GM12874 (cell line): ENCODE measurements around the gene SLC35F3.

Experiments
- CTCF ChIP-seq: IDR thresholded peaks from 2 replicates; pipeline ENCODE4 v1.5.1; 2011; ENCODE audit warnings: low read depth, mild to moderate bottlenecking, control low read depth, low read length, moderate library complexity; ENCODE audit not compliant: insufficient read depth

Gene SLC35F3

DNA sequence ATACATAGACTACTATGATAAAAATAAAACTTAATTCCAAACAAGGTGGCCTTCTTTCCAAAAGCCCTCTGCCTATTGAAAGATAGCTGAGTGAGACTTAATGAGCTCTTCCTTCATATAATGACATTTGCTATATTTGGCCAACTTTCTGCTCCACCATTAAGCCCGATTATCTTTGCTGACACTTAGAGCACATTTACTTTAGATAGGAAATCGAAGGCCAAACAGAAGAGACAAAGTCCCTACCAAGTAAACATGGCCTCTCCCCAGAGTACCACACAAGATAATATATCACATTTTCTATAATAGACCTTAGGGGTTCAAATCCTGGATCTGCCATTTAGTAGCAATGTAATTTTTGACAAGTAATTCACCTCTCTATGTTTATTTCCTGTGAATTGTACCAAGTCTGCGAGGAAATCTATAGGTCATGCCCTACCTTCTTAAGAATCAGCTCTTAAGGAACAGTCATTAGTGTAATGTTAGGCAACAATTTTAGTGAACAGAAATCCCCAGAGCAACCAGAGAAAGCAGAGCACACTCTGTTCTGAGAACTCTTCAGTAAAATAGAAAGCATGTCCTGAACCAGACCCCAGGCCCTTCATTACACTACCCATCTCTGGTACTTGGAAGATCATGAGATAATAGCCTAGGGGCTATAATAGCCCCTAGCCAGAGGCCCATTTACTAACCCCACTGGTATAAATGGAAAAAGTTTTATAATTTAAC is 451.5 kb downstream of the SLC35F3 start:
- no peak for TF ChIP-seq CTCF

DNA sequence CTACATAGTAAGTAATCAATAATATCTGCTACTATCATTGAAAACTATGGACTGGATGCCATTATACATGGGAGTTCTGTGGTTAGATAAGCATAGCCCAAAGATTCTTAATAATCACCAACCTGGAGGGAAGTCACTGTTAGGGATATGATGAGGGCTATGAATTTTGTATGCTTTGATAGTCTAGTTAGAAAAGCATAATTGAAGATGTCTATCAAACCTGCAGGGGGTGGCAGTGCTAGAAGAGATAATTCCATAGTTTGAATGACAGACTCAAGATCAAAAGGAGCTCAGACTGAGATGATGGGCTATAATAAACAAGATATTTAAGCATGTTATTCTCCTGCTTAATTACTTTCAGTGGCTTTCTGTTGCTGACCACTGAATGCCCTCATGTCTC is 453.4 kb downstream of the SLC35F3 start:
- no peak for TF ChIP-seq CTCF

DNA sequence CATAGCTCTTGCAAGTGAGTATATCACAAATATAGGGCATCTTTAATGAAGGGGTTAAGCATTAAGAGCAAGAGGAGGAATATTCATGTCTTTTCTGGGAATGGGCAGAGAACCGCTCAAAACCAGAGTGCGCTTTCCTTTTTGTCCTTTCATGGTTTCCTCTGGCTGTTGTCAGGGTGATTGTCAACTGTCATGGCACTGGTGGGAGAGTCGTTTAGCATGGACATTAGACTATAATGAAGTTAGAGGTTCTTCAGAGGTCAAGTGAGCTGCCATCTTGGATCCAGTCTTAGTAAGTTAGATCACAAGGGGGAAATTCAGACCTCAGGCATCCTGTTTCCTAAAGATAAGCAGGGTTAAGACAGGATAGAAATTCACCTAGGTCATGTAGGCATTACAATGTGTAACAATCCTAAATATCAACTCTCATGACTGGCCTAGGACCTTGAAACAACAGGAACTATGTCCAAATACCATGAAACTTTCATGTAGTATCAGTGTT is 456.7 kb downstream of the SLC35F3 start:
- TF ChIP-seq CTCF: no peak

DNA sequence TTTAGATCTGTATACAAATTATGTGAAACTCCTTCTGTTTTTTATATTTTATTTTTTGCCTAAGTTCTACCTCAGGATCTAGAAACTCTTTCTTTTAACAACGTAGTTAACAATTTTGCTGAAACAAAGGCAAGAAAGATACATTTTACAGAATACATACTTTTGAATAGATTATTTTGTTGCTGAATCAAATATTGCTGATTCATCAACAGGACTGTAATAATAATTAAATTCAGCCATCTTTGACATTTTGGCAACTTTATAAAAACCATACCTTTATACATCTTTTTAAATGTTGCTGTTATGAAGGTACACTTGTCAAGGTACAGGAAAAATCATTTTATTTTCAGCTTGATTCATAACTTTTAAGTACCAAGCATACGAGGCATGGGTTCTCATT is 458.1 kb downstream of the SLC35F3 start:
- TF ChIP-seq CTCF: no peak

DNA sequence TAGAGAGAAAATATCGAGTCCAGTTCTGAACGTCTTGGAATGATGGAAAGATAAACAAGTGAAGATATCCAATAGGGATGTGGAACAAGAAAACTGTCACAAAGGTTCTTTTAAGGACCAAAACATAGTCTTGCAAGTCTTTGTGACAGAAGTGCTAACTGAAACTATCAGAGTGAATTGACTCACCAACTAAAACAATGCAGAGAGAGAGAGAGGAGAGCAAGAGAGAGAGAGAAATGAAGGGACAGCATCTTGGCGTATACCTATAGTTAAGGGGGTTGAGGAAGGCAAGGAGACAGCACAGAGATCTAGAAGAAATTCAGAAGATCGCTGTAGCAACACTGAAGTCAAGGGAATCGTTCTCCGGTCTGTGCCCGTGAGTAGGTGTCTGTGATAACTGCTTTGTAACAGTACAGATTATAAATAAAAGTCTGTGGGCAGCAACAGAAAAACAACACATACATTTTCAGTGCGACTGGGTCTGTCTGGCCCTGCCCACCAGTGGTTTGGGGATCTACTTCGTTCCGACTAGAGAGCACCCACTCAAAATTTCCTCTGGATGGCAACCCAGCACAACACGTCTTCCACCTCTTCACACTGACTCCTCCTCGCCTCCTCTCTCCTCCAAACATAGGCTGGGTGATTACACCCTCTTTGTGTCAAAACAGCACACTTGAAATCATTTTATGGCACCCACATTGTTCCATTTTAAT is 464.0 kb downstream of the SLC35F3 start:
- no peak for TF ChIP-seq CTCF

GRCh38 chr1:234369033-234369430 is 464.6 kb downstream of the SLC35F3 start:
- no peak for TF ChIP-seq CTCF

GRCh38 chr1:234369784-234370183 is 465.3 kb downstream of the SLC35F3 start:
- TF ChIP-seq CTCF: no peak
